Measurements from ENCODE around the gene FAF2.

The FAF2 gene

GRCh38 chr5:176524987-176525386 is 76.8 kb downstream of the FAF2 start:
- TF ChIP-seq CTCF (IDR thresholded peaks at IDR 0.05; ENCODE audit: low read depth, low read length, missing control alignments) = no peak
- no peak overlapping the region for H3K4me3 ChIP-seq (ENCODE audit: low read depth, low read length)
- no peak for DNase-seq (ENCODE audit: low read depth)

- TF ChIP-seq CTCF (IDR thresholded peaks at IDR 0.05; ENCODE audit: low read depth, low read length, missing control alignments) = no peak
- no peak for DNase-seq (ENCODE audit: low read depth)
- H3K4me3 ChIP-seq (ENCODE audit: low read depth, low read length) = no peak overlapping the region
These were observed 77.5 kb downstream of the FAF2 start for GRCh38 chr5:176525677-176526076.

DNA sequence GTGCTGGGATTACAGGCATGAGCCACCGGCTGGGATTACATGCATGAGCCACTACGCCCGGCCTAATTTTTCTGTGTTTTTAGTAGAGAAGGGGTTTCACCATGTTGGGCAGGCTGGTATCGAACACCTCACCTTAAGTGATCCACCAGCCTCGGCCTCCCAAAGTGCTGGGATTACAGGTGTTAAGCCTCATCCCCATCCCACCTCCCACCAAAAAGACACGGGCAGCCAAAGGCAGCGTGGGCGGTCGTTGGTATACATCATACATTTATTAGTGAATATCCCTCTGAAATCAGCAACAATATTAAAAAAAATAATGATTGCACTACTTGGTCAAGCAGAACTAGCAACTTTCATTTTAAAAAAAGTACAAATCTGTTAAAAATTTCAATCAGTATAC is 78.3 kb downstream of the FAF2 start:
- no peak for TF ChIP-seq CTCF (IDR thresholded peaks at IDR 0.05; ENCODE audit: low read depth, low read length, missing control alignments)
- H3K4me3 ChIP-seq (ENCODE audit: low read depth, low read length) = no peak overlapping the region
- no peak for DNase-seq (ENCODE audit: low read depth)

GRCh38 chr5:176527246-176528222 is 79.3 kb downstream of the FAF2 start:
- no peak for TF ChIP-seq CTCF (IDR thresholded peaks at IDR 0.05; ENCODE audit: low read depth, low read length, missing control alignments)
- no peak for DNase-seq (ENCODE audit: low read depth)
- H3K4me3 ChIP-seq (ENCODE audit: low read depth, low read length) = no peak overlapping the region

DNA sequence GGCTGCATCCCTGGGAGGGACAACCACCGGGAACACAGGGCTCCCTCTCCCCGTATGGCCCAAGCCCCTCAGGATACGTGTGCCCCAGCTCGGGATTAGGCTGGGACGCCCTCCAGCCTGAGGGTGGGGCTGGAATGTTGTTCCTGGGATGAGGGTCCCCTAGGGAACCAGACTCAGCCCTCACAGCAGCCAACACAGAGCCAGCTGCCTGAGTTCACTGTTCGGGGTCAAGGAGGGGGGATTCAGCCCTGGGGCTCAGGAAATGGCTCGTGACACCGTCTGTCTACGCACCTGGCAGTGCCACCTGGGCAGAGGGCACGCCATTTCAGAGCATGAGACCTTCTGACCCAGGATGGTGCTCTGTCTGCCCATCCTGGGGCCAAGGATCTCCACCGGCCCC is 80.1 kb downstream of the FAF2 start:
- no peak for TF ChIP-seq CTCF (IDR thresholded peaks at IDR 0.05; ENCODE audit: low read depth, low read length, missing control alignments)
- no peak for DNase-seq (ENCODE audit: low read depth)
- no peak overlapping the region for H3K4me3 ChIP-seq (ENCODE audit: low read depth, low read length)

- TF ChIP-seq CTCF (IDR thresholded peaks at IDR 0.05; ENCODE audit: low read depth, low read length, missing control alignments) = no peak
- H3K4me3 ChIP-seq (ENCODE audit: low read depth, low read length) = no peak overlapping the region
- no peak for DNase-seq (ENCODE audit: low read depth)
These were observed 80.6 kb downstream of the FAF2 start for GRCh38 chr5:176528761-176529115.

Data from GM12864 (cell line).